IPS DF 4.7 (cell line): ENCODE data around the gene EXOC6.

Source experiments
- DNase-seq: peaks from one replicate; pipeline ENCODE4 v3.0.0-alpha.2; 2013; ENCODE audit warnings: low spot score; ENCODE audit errors: extremely low read depth

Gene EXOC6

GRCh38 chr10:93063977-93064660, 215.8 kb downstream of the EXOC6 start:
- DNase-seq = no peak

DNA sequence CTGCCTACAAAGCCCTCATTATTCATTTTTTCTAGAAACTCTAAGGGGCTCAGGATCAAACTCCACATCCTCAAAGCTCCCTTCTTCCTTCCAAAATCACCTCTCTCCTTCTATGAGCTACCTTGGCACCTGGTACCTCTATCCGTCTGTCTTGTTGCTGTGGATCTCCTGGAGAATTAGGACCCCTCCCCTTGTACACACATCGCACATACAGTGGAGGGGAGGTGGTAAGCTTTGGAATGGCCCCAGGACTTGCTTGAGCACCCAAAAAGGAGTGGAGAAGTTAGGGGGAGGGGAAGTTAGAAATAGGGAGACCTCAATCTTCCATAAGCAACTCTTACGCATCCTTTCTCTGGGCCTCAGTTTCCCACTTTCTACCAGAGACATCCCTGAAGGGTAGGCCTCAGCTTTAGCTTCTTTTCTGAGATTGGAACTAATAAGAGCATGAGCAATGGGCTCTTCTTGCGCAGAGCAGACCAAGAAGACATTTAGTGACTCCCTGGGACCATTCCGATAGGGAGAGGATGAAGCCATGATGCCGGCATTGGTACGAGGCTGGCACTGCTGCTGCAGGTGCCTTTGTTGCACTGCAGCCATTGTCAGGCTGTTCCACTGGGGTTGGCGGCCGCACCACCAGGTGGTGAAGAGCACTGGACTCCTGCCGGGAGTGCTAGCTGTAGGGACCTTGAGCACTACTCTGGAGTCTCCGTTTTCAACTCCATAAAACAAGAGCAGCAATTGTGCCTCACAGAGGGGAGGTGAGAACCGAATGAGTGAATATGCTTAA, 216.7 kb downstream of the EXOC6 start:
- no peak for DNase-seq

GRCh38 chr10:93065675-93066543, 217.6 kb downstream of the EXOC6 start:
- no peak for DNase-seq

DNA sequence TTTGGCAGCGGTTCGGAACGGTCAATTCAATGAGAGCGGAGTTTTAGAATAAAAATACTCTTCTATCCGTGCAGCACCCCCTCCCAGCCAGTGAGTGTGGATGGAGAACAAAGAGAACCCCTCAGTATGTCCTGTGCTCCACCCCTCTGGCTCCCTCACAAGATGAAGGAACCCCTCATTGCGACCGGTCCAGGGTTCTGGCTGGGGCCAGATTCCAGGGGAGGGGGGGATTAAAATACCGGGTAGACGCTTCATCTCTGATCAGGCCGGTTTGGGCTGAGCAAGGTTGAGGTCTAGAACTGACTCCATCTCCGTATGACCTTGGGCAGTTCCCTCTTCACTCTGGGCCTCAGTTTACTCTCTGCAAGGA, 218.2 kb downstream of the EXOC6 start:
- no peak for DNase-seq

- DNase-seq = no peak
These were observed 219.4 kb downstream of the EXOC6 start for GRCh38 chr10:93067443-93068365.

DNA sequence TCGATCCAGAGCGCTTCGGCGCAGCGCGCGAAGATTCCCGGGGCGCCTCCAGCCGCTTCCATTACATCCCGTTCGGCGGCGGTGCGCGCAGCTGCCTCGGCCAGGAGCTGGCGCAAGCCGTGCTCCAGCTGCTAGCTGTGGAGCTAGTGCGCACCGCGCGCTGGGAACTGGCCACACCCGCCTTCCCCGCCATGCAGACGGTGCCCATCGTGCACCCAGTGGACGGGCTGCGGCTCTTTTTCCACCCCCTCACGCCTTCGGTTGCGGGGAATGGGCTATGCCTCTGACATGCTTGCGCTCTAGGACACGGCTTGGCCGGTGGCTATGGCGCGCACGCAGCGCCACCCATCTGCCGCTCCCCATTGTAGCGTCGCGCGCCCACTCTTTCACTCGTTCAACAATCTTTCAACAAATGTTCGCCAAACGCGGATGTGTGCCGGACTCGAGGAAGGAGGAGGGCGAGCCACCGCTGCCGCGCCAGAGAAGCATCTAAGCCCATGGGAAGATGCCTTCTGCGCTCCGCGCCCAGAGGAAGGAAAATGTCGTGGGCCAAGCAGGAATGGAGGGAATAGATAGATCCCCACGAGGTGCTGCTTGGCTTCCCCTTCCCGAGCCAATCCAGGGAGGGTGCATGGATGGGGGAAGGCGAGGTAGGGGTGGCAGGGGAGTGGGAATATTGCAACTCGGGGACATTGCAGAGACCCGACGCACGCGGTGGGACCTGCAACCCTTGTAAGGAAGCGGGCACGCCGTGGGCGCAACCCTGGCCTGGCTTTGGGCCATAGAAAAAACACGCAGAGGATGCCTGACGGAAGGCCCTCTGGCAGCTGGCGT, 220.3 kb downstream of the EXOC6 start:
- DNase-seq = no peak

DNA sequence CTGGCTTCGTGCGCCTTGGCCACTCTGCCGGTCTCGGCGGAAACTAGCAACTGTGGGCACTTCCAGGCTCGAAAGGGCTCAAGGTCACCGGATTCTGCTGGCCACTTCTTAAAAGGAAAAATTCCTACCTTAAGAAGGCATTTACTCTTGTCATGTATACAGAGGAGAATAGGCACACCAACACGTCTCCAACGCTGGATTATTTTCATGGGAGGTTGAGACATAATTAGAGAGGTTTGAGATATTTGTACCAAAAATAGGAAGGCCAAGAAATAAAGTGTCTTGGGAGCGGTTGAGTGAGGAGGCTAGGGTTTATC, 220.9 kb downstream of the EXOC6 start:
- DNase-seq = no peak

GRCh38 chr10:93070378-93071176, 222.3 kb downstream of the EXOC6 start:
- DNase-seq = no peak

DNA sequence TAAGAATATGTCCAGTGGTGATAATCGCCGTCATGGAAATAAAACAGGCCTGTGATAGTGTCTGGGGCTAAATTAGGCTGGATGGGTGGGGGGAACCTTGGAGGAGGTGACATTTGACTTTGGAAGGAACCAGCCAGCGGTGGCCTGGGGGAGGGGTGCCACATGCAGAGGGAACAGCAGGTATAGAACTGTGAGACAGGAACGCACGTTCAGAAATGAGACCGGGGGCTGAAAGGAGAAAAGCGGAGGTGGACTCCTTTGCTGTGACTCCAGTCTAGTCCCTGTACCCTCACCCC, 222.8 kb downstream of the EXOC6 start:
- DNase-seq = no peak

GRCh38 chr10:93071674-93072224, 223.4 kb downstream of the EXOC6 start:
- DNase-seq = no peak

- DNase-seq = no peak
These were observed 223.9 kb downstream of the EXOC6 start for GRCh38 chr10:93072225-93072712.

DNA sequence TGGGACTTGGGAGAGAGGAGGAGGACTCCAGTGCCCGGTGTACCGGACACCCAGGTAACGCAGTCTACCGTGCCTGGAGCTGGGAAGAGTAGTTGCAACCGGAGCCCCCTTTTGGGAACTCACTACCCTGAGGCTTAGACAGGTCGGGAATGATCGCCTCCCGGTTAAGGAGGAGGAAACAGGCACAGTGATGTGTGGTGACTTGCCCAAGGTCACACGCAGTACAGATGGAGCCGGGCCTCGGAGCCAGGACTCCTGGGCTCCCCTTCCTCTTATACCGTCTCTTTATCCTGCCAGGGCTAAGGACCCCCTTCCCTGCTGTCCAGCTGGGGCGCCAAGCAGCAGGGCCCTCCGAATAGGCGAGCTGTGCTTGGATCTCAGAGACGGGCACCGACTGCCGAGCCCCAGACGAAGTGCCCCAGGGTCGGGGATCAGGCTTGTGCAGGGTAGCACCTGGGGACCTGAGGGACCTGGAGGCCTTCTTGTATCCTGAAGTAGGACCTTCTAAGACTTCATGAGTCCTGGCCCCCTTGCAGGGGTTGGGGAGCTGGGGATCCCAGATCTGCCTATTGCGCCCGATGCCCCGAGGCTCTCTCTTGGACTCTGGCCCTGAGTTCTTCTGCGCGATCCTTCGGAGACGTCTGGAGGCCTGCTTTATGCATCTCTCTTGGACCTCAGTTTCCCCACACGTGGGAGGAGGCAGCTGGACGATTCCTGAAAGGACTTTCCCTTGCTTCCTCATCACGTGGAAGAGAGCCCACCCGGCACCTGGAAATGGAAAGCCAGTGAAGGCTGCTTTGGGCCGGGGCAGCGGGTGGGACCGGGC, 224.6 kb downstream of the EXOC6 start:
- no peak for DNase-seq

- DNase-seq = no peak
These were observed 225.3 kb downstream of the EXOC6 start, which contains the start of gene CYP26A1 for GRCh38 chr10:93073539-93074146. TSS of gene CYP26A1 (plus strand) at chr10:93073893. CDS start at chr10:93073935, 42 bp downstream.

GRCh38 chr10:93074147-93074596, 225.9 kb downstream of the EXOC6 start:
- no peak for DNase-seq

- DNase-seq = no peak
These were observed 226.5 kb downstream of the EXOC6 start for GRCh38 chr10:93074597-93075368.

DNA sequence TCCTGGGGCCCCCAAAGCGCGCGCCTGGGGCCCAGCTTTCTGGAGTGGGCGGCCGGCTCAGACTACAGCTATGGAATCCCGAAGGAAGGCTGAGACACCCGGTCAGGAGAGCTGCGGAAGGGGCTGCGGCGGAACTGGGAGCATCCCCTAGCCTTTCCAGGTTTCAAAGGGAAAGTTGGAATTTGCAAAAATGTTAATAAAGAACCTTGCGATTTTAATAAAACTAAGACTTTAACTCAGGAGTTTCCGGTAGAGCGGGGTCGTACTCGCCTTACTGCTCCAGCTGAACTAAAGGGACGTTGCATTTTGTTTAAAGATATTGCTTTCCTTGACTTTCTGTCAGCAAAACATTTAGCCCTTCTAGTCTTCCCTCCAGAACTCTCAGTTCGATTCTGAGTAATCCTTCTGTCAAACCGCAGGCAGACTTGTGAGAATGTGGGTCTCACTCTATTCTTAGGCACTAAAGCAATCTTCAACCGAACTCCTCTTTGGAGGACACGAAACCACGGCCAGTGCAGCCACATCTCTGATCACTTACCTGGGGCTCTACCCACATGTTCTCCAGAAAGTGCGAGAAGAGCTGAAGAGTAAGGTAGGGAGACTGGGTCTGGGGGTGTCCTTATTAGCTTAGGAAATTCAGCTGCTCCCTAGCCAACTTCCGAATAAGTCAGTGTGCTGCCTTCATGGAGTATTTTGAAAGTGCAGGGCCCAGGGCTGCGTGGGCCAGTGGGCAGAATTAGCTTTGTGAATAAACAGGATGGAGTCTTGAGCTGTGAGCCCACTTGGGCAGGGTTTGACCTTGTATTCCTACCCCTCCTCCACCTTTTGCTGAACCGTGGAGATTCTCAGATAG, 227.3 kb downstream of the EXOC6 start:
- DNase-seq = no peak
